Measurements from ENCODE around the gene WNT3A. TPM values are rescaled to one million over a fixed set of nuclear protein-coding genes. Genes with fewer than 3 reads are reported as not detected.
A peak's percentile ranks its signal among the peaks of the same experiment; 100 is the strongest.

WNT3A gene
- total and polyA plus RNA-seq, 4 donors = 0.06 TPM; not detected in 3

DNA sequence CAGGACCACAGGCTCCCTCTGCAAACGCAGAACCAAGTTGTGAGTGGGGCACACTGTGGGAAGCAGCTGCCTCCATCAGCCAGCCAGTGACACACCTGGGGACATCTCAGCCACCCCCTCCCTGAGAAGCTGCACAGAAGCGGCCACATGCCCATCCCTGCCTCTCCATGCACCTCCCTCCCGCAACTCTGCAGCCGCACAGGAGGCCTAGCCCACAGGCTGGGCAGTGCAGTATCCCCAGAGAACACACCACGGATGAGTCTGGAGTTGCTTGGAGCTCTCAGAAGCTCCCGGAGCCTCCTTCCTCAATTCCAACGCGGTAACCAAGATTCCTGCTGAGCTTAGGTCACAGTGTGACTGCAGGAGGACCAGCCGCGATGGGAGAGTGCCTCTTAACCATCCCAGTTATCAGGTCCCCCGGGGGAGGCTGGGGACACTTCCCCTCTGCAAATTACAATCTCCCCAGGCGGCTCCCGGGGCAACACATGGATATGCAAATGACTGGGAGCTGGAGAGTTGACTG lies 1.2 kb upstream of the WNT3A start:
- Histone ChIP-seq H3K4me3 (ENCODE audit: low read depth, low read length) (no peak overlapping the region), H3K36me3 (ENCODE audit: control insufficient read depth, insufficient read depth, low read length) (no peaks in the 10 kb centered on the region), H3K4me1 (ENCODE audit: control insufficient read depth, insufficient read depth, low read length) (peaks cover 22% of the 10 kb centered on the region), H3K27me3 (ENCODE audit: control insufficient read depth, insufficient read depth, low read length) (peaks cover 70% of the 10 kb centered on the region), H3K9me3 (ENCODE audit: control insufficient read depth, insufficient read depth, low read length) (no peaks in the 10 kb centered on the region), H3K27ac (ENCODE audit: low read depth, low read length) (no peak overlapping the region)
- 13% methylated on average over 8 of the region's 13 CpGs for WGBS (ENCODE audit: insufficient coverage)
- DNase-seq (ENCODE audit: low read depth in 4 of 6, low spot score in 6 of 6) = no peak

DNA sequence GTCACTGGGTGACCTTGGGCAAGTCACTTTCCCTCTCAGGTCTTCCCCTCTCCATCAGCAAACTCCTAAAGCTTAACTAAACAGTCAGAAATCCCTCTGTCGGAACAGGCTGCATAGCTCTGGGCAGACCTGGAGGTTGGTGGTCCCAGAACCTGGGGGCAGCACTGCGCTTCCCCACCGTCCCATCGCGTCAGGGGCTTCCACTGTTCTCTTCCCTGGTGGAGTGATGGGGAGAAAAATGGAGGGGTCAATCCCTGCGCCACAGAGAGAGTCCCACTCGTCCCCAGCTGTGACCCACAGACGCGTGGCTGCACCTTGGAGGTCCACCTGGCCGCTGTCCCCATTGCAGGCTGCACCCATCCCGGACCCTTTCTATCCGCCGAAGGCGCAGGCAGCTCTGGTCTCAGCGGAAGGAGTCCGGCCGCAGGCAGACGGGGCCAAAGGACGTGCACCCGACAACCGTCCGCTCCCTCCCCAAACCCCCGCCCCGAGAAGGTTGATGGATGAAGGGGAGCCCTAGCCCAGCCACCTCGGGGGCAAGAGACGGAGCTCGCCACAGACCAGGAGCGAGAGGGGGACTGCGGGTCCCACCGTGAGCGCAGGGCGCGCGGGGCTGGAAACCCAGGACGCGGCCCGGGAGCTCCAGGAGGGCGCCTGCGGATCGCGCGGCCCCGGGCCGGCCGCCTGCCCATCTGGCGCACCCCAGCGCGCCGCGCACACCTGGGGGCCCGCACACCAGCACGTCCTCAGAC lies 588 bp upstream of the WNT3A start:
- Histone ChIP-seq H3K4me3 (ENCODE audit: low read depth, low read length) (no peak overlapping the region), H3K4me1 (ENCODE audit: control insufficient read depth, insufficient read depth, low read length) (peaks cover 22% of the 10 kb centered on the region), H3K36me3 (ENCODE audit: control insufficient read depth, insufficient read depth, low read length) (no peaks in the 10 kb centered on the region), H3K27me3 (ENCODE audit: control insufficient read depth, insufficient read depth, low read length) (peaks cover 71% of the 10 kb centered on the region), H3K9me3 (ENCODE audit: control insufficient read depth, insufficient read depth, low read length) (no peaks in the 10 kb centered on the region), H3K27ac (ENCODE audit: low read depth, low read length) (no peak overlapping the region)
- WGBS (ENCODE audit: insufficient coverage) = 2% methylated on average over 42 of the region's 52 CpGs
- no peak for DNase-seq (ENCODE audit: low read depth in 4 of 6, low spot score in 6 of 6)

DNA sequence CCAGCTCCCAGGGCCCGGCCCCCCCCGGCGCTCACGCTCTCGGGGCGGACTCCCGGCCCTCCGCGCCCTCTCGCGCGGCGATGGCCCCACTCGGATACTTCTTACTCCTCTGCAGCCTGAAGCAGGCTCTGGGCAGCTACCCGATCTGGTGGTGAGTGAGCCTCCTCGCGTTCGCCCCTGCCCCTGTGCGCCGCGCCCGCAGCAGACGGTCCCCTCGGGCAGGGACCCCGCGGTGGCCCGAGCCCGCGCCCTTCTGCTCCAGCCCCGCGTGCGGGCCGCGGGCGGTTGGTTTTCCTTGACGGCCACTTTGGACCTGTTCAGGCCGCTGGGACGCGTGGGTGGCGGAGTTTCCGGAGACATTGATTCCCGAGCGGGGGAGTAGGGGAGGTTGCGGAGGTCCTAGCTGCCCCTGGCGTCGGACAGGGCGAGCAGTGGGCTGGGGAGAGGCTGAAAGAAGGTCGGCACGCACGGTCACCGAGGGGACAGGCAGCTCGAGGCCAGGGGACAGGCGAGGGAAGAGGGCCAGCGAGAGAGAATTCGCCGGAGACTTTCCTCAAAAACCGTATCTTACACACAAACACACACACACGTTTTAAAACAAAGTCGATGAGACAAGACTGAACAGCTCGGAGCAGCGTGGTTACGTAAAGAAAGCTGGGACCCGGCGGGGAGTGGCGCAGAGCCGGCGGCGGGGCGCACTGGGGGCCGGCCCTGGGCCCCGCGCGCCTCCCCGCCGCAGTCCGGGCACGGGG lies 427 bp downstream of the WNT3A start:
- Histone ChIP-seq H3K27me3 (ENCODE audit: control insufficient read depth, insufficient read depth, low read length) (peaks cover 70% of the 10 kb centered on the region), H3K4me1 (ENCODE audit: control insufficient read depth, insufficient read depth, low read length) (peaks cover 22% of the 10 kb centered on the region), H3K27ac (ENCODE audit: low read depth, low read length) (no peak overlapping the region), H3K36me3 (ENCODE audit: control insufficient read depth, insufficient read depth, low read length) (no peaks in the 10 kb centered on the region), H3K9me3 (ENCODE audit: control insufficient read depth, insufficient read depth, low read length) (no peaks in the 10 kb centered on the region), H3K4me3 (ENCODE audit: low read depth, low read length) (no peak overlapping the region)
- under 1% methylated on average over 75 of the region's 77 CpGs for WGBS (ENCODE audit: insufficient coverage)
- DNase-seq (ENCODE audit: low read depth in 4 of 6, low spot score in 6 of 6) = peak in 1 of 6 donors; percentile 17

DNA sequence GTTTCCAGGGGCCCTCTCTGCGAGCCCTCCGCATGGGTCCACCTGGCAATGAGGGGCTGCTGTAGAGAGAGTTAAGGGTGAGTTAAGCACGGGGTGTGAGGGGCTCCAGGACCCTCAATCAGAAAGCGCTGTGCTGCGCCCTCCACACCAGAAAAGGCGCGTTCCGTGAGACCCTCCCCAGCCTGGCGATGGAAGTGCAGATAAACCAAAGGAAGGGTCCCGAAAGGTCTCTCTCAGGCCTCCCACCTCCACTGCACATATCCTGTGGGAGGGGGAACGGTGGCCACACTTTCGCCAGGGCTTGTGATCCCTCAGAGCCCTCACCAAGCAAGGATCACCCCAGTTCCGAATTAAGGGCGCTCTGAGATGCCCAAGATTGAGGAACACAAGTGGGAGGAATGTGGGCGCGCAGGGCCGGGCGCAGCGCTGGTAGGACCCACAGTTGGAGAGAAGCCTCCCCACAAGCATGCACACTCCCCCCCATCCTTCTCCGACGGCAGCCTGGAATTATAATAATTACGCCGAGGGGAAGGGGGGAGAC lies 1.1 kb downstream of the WNT3A start:
- 7% methylated on average over 6 of the region's 23 CpGs for WGBS (ENCODE audit: insufficient coverage)
- peaks cover 66% of the 10 kb centered on the region for H3K27me3 ChIP-seq (ENCODE audit: control insufficient read depth, insufficient read depth, low read length)

DNA sequence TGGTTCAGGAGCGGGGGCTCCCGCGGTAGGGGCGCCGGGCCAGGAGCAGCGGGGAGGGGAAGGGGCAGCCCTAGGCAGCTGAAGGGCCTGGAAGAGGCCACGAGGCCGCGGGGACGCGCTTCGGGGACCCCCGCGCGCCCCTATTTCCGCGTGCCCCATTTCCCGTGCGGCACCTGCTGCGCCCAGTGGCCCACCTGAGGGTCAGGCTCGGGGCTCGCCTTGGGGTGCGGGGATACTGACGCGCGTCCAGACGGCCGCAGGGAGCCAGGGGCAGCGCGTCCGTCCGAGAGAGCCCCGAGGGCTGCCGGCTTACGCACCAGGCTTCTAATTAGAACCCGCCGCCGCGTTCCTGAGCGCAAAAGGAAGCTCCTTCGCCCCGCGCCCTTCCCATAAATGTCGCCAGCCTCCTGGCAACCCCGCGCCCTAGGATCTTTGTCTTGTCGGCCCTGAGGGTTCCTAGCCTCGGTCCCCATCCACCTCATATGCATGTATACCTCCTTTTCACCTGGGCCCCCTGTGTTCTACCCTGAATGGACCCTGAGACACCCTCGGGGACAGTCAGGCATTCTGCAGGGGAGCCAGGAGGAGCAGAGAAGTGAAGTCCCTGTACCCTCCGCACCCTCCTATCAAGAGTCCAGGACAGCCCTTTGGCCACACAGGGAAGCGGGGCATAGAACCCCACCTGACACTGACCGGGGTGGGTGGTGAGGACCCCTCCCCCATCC lies 1.8 kb downstream of the WNT3A start:
- 2% methylated on average over 51 of the region's 52 CpGs for WGBS (ENCODE audit: insufficient coverage)
- H3K9me3 ChIP-seq (ENCODE audit: control insufficient read depth, insufficient read depth, low read length) = no peaks in the 10 kb centered on the region

More for the DNA sequence above, 1.1 kb downstream of the WNT3A start:
- H3K4me1 ChIP-seq (ENCODE audit: control insufficient read depth, insufficient read depth, low read length) = peaks cover 22% of the 10 kb centered on the region
- no peaks in the 10 kb centered on the region for H3K36me3 ChIP-seq (ENCODE audit: control insufficient read depth, insufficient read depth, low read length)
- no peak for DNase-seq (ENCODE audit: low read depth in 4 of 6, low spot score in 6 of 6)
- no peak overlapping the region for H3K4me3 ChIP-seq (ENCODE audit: low read depth, low read length)
- no peak overlapping the region for H3K27ac ChIP-seq (ENCODE audit: low read depth, low read length)
- no peaks in the 10 kb centered on the region for H3K9me3 ChIP-seq (ENCODE audit: control insufficient read depth, insufficient read depth, low read length)

DNA sequence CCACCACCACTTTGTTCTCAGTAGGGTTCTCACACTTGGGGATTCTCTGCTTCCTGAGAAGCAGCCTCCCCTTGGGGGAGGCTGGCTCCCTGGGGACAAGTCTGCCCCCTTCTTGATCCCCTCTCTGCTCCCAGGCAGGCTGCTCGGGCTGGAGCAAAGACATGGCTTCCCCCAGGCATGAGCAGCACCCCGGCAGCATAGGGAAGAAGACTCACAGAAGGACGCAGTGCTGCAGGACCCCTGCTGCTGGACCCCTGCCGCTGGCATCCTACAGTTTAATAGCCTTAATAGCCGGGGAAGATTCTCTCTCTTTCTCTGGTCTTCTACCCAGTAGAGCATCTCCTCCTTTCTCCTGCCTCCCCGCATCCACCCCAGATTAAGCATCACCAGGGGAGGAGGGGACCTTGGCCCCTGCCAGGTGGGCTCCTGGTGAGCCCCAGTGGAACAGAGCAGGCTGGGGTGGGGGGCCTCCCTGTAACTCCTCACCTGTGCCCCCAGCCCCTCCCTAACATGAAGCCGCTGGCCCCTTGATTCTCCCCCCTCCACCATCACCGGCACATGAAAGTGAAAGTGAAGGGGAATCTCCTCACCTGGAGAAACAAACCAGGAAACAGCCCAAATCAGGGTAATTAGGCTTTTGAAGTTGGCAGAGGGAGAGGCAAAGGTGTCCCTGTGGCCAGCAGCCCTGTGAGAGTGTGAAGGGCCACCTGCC lies 2.5 kb downstream of the WNT3A start:
- Histone ChIP-seq H3K4me1 (ENCODE audit: control insufficient read depth, insufficient read depth, low read length) (peaks cover 21% of the 10 kb centered on the region), H3K9me3 (ENCODE audit: control insufficient read depth, insufficient read depth, low read length) (no peaks in the 10 kb centered on the region), H3K4me3 (ENCODE audit: low read depth, low read length) (no peak overlapping the region), H3K36me3 (ENCODE audit: control insufficient read depth, insufficient read depth, low read length) (no peaks in the 10 kb centered on the region), H3K27me3 (ENCODE audit: control insufficient read depth, insufficient read depth, low read length) (peaks cover 59% of the 10 kb centered on the region), H3K27ac (ENCODE audit: low read depth, low read length) (no peak overlapping the region)
- DNase-seq (ENCODE audit: low read depth in 4 of 6, low spot score in 6 of 6) = no peak
- 16% methylated on average over 5 of the region's 8 CpGs for WGBS (ENCODE audit: insufficient coverage)

More for the DNA sequence above, 1.8 kb downstream of the WNT3A start:
- H3K4me1 ChIP-seq (ENCODE audit: control insufficient read depth, insufficient read depth, low read length) = peaks cover 22% of the 10 kb centered on the region
- no peak overlapping the region for H3K4me3 ChIP-seq (ENCODE audit: low read depth, low read length)
- no peak overlapping the region for H3K27ac ChIP-seq (ENCODE audit: low read depth, low read length)
- no peaks in the 10 kb centered on the region for H3K36me3 ChIP-seq (ENCODE audit: control insufficient read depth, insufficient read depth, low read length)
- H3K27me3 ChIP-seq (ENCODE audit: control insufficient read depth, insufficient read depth, low read length) = peaks cover 66% of the 10 kb centered on the region
- DNase-seq (ENCODE audit: low read depth in 4 of 6, low spot score in 6 of 6) = no peak

DNA sequence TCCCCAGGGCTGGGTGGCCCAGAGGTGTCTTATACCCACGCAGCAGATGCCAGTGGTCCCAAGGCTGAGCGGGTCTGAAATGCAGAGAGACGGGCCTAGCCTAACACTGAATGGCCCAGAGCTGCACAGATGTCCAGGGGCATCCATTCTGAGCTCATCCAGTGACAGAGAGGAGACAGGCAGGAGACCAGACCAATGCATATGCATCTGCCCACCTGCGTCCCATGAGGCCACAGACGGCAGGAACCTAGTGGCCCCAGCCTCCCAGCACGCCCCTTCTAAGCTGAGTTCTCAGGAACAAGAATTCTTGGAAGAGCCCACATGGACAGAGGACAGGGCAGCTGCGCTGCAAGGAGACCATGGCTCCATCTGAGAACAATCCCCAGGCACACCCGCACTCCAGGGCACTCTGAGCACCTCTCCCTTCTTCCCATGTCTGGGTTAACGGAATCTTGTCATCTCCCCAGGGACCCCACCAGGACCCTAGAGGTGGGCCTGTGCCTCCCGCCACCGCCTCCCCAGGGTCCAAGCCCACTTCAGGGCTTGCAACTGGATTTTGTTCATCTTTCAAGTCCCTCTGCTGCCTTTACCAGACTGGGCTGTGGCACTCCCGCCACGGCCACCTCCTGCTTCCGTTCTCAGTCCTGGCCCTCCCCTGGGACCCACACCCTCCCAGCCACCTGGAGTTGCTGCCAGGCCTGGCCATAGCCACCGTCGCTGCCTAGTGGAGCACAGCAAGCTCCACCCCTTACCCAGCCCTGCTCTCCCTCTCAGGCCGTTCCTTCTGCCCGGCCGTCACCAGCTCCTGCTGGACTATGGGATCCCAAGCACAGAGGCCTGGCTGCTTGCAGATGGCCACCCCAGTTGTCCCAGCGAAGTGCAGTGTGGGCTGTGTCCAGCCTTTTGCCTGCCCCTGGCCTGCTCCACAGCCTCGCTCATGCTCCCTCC lies 3.3 kb downstream of the WNT3A start:
- H3K4me3 ChIP-seq (ENCODE audit: low read depth, low read length) = no peak overlapping the region
- no peak overlapping the region for H3K27ac ChIP-seq (ENCODE audit: low read depth, low read length)
- no peaks in the 10 kb centered on the region for H3K36me3 ChIP-seq (ENCODE audit: control insufficient read depth, insufficient read depth, low read length)
- peaks cover 17% of the 10 kb centered on the region for H3K4me1 ChIP-seq (ENCODE audit: control insufficient read depth, insufficient read depth, low read length)
- no peaks in the 10 kb centered on the region for H3K9me3 ChIP-seq (ENCODE audit: control insufficient read depth, insufficient read depth, low read length)
- H3K27me3 ChIP-seq (ENCODE audit: control insufficient read depth, insufficient read depth, low read length) = peaks cover 50% of the 10 kb centered on the region
- 70% methylated on average over 21 of the region's 21 CpGs for WGBS (ENCODE audit: insufficient coverage)
- DNase-seq (ENCODE audit: low read depth in 4 of 6, low spot score in 6 of 6) = no peak

DNA sequence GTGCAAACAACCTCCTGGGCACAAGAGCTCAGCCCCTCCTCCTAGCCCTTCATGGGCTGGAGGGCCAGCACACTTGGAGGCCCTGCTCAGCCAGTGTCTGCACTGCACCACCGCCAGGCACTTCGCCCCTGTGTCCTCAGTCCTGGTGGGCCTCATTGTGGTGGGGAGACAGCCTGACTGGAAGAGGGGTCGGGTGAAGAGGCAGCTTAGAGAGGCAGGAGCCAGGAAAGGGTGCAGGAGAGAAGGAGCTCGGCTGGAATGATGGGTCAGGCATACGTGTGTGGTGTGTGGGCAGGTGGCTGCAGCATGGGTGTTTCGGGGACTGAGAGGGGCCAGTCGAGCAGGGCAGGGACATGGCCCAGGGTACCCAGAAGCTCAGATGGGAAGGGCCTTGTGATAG lies 4.1 kb downstream of the WNT3A start:
- H3K9me3 ChIP-seq (ENCODE audit: control insufficient read depth, insufficient read depth, low read length) = no peaks in the 10 kb centered on the region
- H3K4me1 ChIP-seq (ENCODE audit: control insufficient read depth, insufficient read depth, low read length) = peaks cover 17% of the 10 kb centered on the region
- H3K27me3 ChIP-seq (ENCODE audit: control insufficient read depth, insufficient read depth, low read length) = peaks cover 42% of the 10 kb centered on the region
- no peaks in the 10 kb centered on the region for H3K36me3 ChIP-seq (ENCODE audit: control insufficient read depth, insufficient read depth, low read length)
- DNase-seq (ENCODE audit: low read depth in 4 of 6, low spot score in 6 of 6) = no peak
- 83% methylated on average over 7 of the region's 7 CpGs for WGBS (ENCODE audit: insufficient coverage)
- H3K4me3 ChIP-seq (ENCODE audit: low read depth, low read length) = no peak overlapping the region
- H3K27ac ChIP-seq (ENCODE audit: low read depth, low read length) = no peak overlapping the region

Data from spinal cord (tissue), 10 donors.